HUES48 (cell line): ENCODE results near the gene KDM1B.
"Not testable (repeated sequence)": the region's sequence is repeated elsewhere in the genome, so short reads cannot be mapped to it uniquely, and the experiment has no call there.

Source experiments
- H3K27ac ChIP-seq: one replicate; pipeline ENCODE4 v1.7.0; 2013; ENCODE audit warnings: low read depth, low read length, inconsistent platforms
- H3K27me3 ChIP-seq: 2 replicates; pipeline ENCODE4 v1.6.1; 2013; ENCODE audit warnings: mild to moderate bottlenecking, low read length; ENCODE audit not compliant: control insufficient read depth, insufficient read depth
- H3K36me3 ChIP-seq: 2 replicates; pipeline ENCODE4 v1.6.1; 2013; ENCODE audit warnings: low read length; ENCODE audit not compliant: control insufficient read depth, insufficient read depth
- H3K4me1 ChIP-seq: 2 replicates; pipeline ENCODE4 v1.6.1; 2013; ENCODE audit warnings: mild to moderate bottlenecking, low read length; ENCODE audit not compliant: control insufficient read depth, insufficient read depth
- H3K4me3 ChIP-seq: 2 replicates; pipeline ENCODE4 v1.5.1; 2013; ENCODE audit warnings: mild to moderate bottlenecking, low read depth, low read length
- H3K9ac ChIP-seq: 2 replicates; pipeline ENCODE4 v1.6.1; 2013; ENCODE audit warnings: mild to moderate bottlenecking, low read depth, low read length, moderate library complexity
- H3K9me3 ChIP-seq: 2 replicates; pipeline ENCODE4 v1.6.1; 2013; ENCODE audit warnings: low read length; ENCODE audit not compliant: control insufficient read depth, insufficient read depth

Gene KDM1B

GRCh38 chr6:18171871-18172270 lies 16.6 kb downstream of the KDM1B start:
- peaks cover 9% of the 10 kb centered on the region for H3K9me3 ChIP-seq
- H3K27me3 ChIP-seq: no peaks in the 10 kb centered on the region
- peaks cover 22% of the 10 kb centered on the region for H3K36me3 ChIP-seq
- no peak overlapping the region for H3K4me3 ChIP-seq
- no peaks in the 10 kb centered on the region for H3K4me1 ChIP-seq
- no peak overlapping the region for H3K27ac ChIP-seq
- H3K9ac ChIP-seq: no peak overlapping the region

- H3K36me3 ChIP-seq, H3K4me1 ChIP-seq, H3K27me3 ChIP-seq, H3K9me3 ChIP-seq, H3K4me3 ChIP-seq, H3K9ac ChIP-seq, H3K27ac ChIP-seq: not testable (repeated sequence)
These were observed 21.0 kb downstream of the KDM1B start for GRCh38 chr6:18176198-18176597.

- H3K27ac ChIP-seq: no peak overlapping the region
- no peak overlapping the region for H3K4me3 ChIP-seq
- H3K4me1 ChIP-seq: no peaks in the 10 kb centered on the region
- no peak overlapping the region for H3K9ac ChIP-seq
- no peaks in the 10 kb centered on the region for H3K9me3 ChIP-seq
- no peaks in the 10 kb centered on the region for H3K27me3 ChIP-seq
- no peaks in the 10 kb centered on the region for H3K36me3 ChIP-seq
These were observed 22.2 kb downstream of the KDM1B start for GRCh38 chr6:18177286-18177965.

GRCh38 chr6:18178960-18179615 lies 23.9 kb downstream of the KDM1B start:
- H3K4me3 ChIP-seq: no peak overlapping the region
- H3K9ac ChIP-seq: no peak overlapping the region
- no peaks in the 10 kb centered on the region for H3K36me3 ChIP-seq
- H3K27ac ChIP-seq: no peak overlapping the region
- H3K27me3 ChIP-seq: no peaks in the 10 kb centered on the region
- H3K9me3 ChIP-seq: no peaks in the 10 kb centered on the region
- 0 out of 2 replicates have a peak, but pooled peaks cover 3% of the 10 kb centered on the region for H3K4me1 ChIP-seq

- H3K27me3 ChIP-seq: no peaks in the 10 kb centered on the region
These were observed 24.6 kb downstream of the KDM1B start for GRCh38 chr6:18179770-18180356.

GRCh38 chr6:18182568-18182967 lies 27.3 kb downstream of the KDM1B start:
- Histone ChIP-seq H3K4me3 (no peak overlapping the region), H3K4me1 (peaks cover 32% of the 10 kb centered on the region), H3K27me3 (no peaks in the 10 kb centered on the region), H3K36me3 (no peaks in the 10 kb centered on the region), H3K9me3 (no peaks in the 10 kb centered on the region), H3K27ac (no peak overlapping the region), H3K9ac (no peak overlapping the region)

More at GRCh38 chr6:18179770-18180356, 24.6 kb downstream of the KDM1B start:
- no peak overlapping the region for H3K9ac ChIP-seq
- no peak overlapping the region for H3K4me3 ChIP-seq
- no peaks in the 10 kb centered on the region for H3K9me3 ChIP-seq
- H3K27ac ChIP-seq: no peak overlapping the region
- H3K36me3 ChIP-seq: no peaks in the 10 kb centered on the region
- H3K4me1 ChIP-seq: peaks cover 5% of the 10 kb centered on the region; the same call in 1 of the 2 replicates

- no peak overlapping the region for H3K4me3 ChIP-seq
- peaks cover 32% of the 10 kb centered on the region for H3K4me1 ChIP-seq
- H3K9me3 ChIP-seq: no peaks in the 10 kb centered on the region
- H3K27me3 ChIP-seq: no peaks in the 10 kb centered on the region
- no peak overlapping the region for H3K9ac ChIP-seq
- H3K36me3 ChIP-seq: no peaks in the 10 kb centered on the region
- no peak overlapping the region for H3K27ac ChIP-seq
These were observed 28.5 kb downstream of the KDM1B start for GRCh38 chr6:18183766-18184165.

- no peaks in the 10 kb centered on the region for H3K36me3 ChIP-seq
- H3K9ac ChIP-seq: no peak overlapping the region
- H3K4me1 ChIP-seq: peaks cover 32% of the 10 kb centered on the region
- H3K27me3 ChIP-seq: no peaks in the 10 kb centered on the region
- H3K4me3 ChIP-seq: no peak overlapping the region
- no peaks in the 10 kb centered on the region for H3K9me3 ChIP-seq
- H3K27ac ChIP-seq: peak overlapping the region; percentile 91
These were observed 30.4 kb downstream of the KDM1B start for GRCh38 chr6:18185624-18186023.

GRCh38 chr6:18186033-18186432 lies 30.8 kb downstream of the KDM1B start:
- Histone ChIP-seq H3K27ac (peak overlapping the region; percentile 91), H3K4me3 (0 out of 2 replicates have a peak overlapping the region, but pooled peaks have one; percentile 0), H3K9ac (peak overlapping the region; percentile 37; the same call in 1 of the 2 replicates), H3K27me3 (no peaks in the 10 kb centered on the region), H3K36me3 (no peaks in the 10 kb centered on the region), H3K9me3 (no peaks in the 10 kb centered on the region), H3K4me1 (peaks cover 32% of the 10 kb centered on the region)

GRCh38 chr6:18186540-18187250 lies 31.5 kb downstream of the KDM1B start:
- Histone ChIP-seq H3K27me3 (no peaks in the 10 kb centered on the region), H3K4me1 (peaks cover 32% of the 10 kb centered on the region), H3K36me3 (peaks cover 6% of the 10 kb centered on the region; the same call in 1 of the 2 replicates), H3K4me3 (no peak overlapping the region), H3K27ac (peak overlapping the region; percentile 91), H3K9ac (peak overlapping the region; percentile 37), H3K9me3 (no peaks in the 10 kb centered on the region)
